NCI-H2081 (cell line): ENCODE measurements around the gene TNFAIP1.
A peak's percentile ranks its signal among the peaks of the same experiment; 100 is the strongest.
"Not testable (repeated sequence)": the region's sequence is repeated elsewhere in the genome, so short reads cannot be mapped to it uniquely, and the experiment has no call there.

Experiments used
- DNase-seq, 2 experiments: peaks; one replicate each; lab custom pipeline; 2025; lab: John Stamatoyannopoulos, UW

TNFAIP1 gene

GRCh38 chr17:28324781-28325180 is 10.8 kb upstream of the TNFAIP1 start:
- no peak for DNase-seq

GRCh38 chr17:28325211-28325610 is 10.3 kb upstream of the TNFAIP1 start:
- no peak for DNase-seq

GRCh38 chr17:28326114-28326513 is 9.4 kb upstream of the TNFAIP1 start:
- no peak for DNase-seq

- no peak for DNase-seq
These were observed 8.4 kb upstream of the TNFAIP1 start for GRCh38 chr17:28327031-28327607.

GRCh38 chr17:28327709-28328108 is 7.9 kb upstream of the TNFAIP1 start:
- DNase-seq: no peak

- DNase-seq: no peak
These were observed 7.2 kb upstream of the TNFAIP1 start for GRCh38 chr17:28328325-28328724.

- DNase-seq: no peak
These were observed 4.9 kb upstream of the TNFAIP1 start for GRCh38 chr17:28330671-28331070.

GRCh38 chr17:28331891-28332420 is 3.6 kb upstream of the TNFAIP1 start:
- DNase-seq: no peak

GRCh38 chr17:28333083-28333746 is 2.3 kb upstream of the TNFAIP1 start:
- DNase-seq: no peak

GRCh38 chr17:28334171-28334570 is 1.4 kb upstream of the TNFAIP1 start:
- no peak for DNase-seq

- no peak for DNase-seq
These were observed 828 bp upstream of the TNFAIP1 start for GRCh38 chr17:28334666-28335200.

- peak; percentile 13 to 59 for DNase-seq
These were observed 654 bp downstream of the TNFAIP1 start for GRCh38 chr17:28335959-28336871.

GRCh38 chr17:28338056-28338768 is 2.7 kb downstream of the TNFAIP1 start:
- no peak for DNase-seq

GRCh38 chr17:28338769-28339212 is 3.2 kb downstream of the TNFAIP1 start:
- DNase-seq: not testable (repeated sequence)

GRCh38 chr17:28339431-28339830 is 3.9 kb downstream of the TNFAIP1 start:
- DNase-seq: no peak

GRCh38 chr17:28340374-28340773 is 4.8 kb downstream of the TNFAIP1 start:
- no peak for DNase-seq

GRCh38 chr17:28341516-28341915 is 6.0 kb downstream of the TNFAIP1 start:
- no peak for DNase-seq

GRCh38 chr17:28342313-28342712 is 6.8 kb downstream of the TNFAIP1 start:
- no peak for DNase-seq

- DNase-seq: no peak
These were observed 8.0 kb downstream of the TNFAIP1 start for GRCh38 chr17:28343491-28343932.

- no peak for DNase-seq
These were observed 8.4 kb downstream of the TNFAIP1 start for GRCh38 chr17:28344011-28344410.

- DNase-seq: no peak
These were observed 8.9 kb downstream of the TNFAIP1 start for GRCh38 chr17:28344435-28344901.
